KOPT-K1 (cell line): ENCODE results near the gene NTMT1.
"Not testable (repeated sequence)": the region's sequence is repeated elsewhere in the genome, so short reads cannot be mapped to it uniquely, and the experiment has no call there.

Source experiments
- H3K27ac ChIP-seq: fragments of 200-600 bp; sonication (generic); 2 replicates; pipeline ENCODE4 v1.5.1; 2016; ENCODE audit warnings: antibody characterized with exemption, mild to moderate bottlenecking, low read depth, low read length; ENCODE audit not compliant: poor library complexity, severe bottlenecking
- H3K36me3 ChIP-seq: fragments of 200-600 bp; sonication (generic); 2 replicates; pipeline ENCODE4 v1.5.1; 2017; ENCODE audit warnings: antibody characterized with exemption, mild to moderate bottlenecking, low read length, moderate library complexity; ENCODE audit not compliant: insufficient read depth
- H3K9me3 ChIP-seq: fragments of 200-600 bp; sonication (generic); 2 replicates; pipeline ENCODE4 v1.5.1; 2017; ENCODE audit warnings: antibody characterized with exemption, low read length, mild to moderate bottlenecking; ENCODE audit not compliant: insufficient read depth, poor library complexity, severe bottlenecking

The NTMT1 gene

DNA sequence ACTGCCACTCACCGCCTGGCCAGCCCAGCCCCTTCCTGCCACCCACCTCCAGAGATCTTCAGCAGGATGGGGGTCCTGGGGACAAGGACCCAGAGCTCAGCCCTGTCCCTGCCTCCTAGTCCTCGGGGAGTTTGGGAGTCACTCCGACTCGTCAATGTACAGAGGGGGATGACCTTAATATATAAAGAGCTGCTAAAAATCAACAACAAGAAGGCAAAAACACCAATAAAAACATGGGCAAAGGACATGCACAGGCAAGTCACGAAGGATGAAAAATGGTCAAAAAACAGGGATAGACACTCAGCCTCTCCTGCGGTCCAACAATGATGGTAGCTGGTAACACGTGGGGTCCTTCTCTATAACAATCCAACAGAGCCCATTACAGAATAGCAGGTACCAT is 20.7 kb downstream of the NTMT1 start:
- Histone ChIP-seq H3K36me3 (no peaks in the 10 kb centered on the region), H3K9me3 (no peaks in the 10 kb centered on the region), H3K27ac (no peak overlapping the region)

DNA sequence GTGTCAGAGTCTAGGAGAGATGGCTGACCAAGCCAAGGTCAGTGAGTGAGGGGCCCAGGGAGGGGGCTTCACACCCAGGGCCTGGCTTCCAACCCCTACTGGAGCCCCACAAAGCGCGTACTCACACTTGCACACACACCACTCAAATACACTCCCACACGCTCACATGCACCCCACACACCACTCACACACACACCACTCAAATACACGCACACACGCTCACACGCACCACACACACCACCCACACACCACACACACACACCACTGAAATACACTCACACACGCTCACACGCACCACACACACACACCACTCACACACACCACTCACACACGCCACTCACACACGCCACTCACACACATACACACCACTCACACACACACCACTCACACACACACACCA is 21.7 kb downstream of the NTMT1 start:
- Histone ChIP-seq H3K9me3 (no peaks in the 10 kb centered on the region), H3K36me3 (no peaks in the 10 kb centered on the region), H3K27ac (no peak overlapping the region)

DNA sequence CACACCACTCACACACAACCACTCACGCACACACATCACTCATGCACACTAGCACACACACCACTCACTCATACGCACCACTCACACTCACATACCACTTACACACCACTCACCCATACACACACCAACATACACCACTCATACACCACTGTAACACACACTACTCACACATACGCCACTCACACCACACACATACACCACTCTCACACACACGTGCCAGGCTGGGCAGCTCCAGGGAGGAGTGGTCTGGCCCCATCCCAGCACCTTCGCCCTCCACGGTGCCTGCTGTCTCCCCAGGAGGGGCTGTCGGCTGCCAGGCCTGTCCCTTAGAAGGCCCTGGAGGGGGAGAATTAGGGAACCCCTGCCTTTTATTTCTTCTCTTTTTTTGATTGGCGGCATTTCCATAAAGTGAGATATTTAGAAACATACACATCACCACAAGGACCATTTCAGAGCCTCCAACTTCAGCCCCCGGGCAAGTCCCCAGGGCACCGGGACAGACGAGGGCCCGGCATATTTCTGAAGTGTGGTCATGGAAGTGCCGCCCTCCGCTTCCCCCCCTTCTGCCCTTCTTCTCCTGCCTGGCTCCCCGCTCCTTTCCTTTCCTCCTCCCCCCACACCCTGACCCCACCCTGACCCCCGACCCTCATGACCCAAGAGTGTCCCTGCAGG is 22.3 kb downstream of the NTMT1 start:
- no peak overlapping the region for H3K27ac ChIP-seq
- no peaks in the 10 kb centered on the region for H3K36me3 ChIP-seq
- no peaks in the 10 kb centered on the region for H3K9me3 ChIP-seq

DNA sequence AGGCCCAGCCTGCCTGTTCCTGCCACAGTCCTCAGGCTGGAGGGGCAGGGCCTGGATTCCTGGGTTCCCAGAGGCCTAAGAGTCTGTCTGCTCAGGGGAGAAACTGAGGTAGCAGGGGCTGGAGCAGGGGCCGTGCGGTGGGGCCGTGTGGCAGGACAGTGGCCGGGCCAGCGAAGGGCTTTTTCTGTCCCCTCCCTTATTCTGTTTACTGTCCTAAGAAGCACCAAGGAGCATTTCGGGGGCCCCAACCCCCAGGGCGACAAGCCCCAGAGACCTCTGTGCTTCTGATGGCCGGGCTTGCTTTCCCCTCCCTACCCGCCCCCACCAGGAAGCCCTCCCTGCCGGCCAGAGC is 22.8 kb downstream of the NTMT1 start:
- no peak overlapping the region for H3K27ac ChIP-seq
- H3K36me3 ChIP-seq, result no peaks in the 10 kb centered on the region
- H3K9me3 ChIP-seq, result no peaks in the 10 kb centered on the region

DNA sequence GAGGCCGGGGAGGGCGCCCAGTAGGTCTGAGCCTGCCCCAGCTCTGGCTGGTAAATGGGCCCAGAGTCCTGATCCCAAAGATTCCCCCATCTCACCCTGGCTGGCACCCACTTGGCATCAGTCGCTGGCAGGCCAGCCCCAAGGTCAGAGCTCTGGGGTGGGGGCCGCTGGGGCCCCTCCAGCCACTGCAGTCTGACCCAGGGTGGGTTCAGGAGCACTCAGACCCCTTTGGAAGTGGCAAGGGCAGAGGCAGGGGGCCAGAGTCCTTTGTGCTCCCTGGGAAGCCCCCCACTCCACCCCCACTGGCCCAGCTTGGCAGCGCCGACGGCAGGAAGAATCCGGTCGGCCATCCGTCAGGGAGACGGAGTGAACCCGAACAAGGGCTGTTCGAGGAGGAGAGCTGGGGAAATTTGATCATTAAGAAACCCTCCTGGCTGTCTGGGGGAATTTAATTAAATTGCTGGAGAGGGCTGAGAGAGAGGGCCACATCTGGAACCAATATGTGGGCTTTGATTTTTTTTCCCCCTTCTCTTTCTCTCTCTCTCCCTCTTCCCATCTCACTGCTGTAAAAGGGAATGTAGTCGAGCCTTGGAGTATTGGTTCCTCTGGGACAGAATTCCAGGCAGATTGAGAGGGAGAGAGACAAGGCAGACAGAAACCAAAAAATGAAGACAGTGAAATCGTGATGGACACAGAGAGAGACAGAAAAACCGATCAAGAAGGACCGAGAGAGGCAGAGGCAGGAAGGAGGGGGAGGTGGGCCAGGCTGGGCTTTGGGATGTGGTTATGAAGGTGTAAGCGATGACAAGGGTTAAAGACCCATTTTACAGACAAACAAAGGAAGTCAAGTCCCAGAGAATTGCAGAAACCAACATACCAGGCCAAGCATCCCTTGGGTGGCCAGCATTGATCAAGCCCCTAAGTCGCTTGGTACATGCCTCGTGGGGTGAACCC is 24.0 kb downstream of the NTMT1 start:
- Histone ChIP-seq H3K9me3 (no peaks in the 10 kb centered on the region), H3K36me3 (no peaks in the 10 kb centered on the region), H3K27ac (no peak overlapping the region)

DNA sequence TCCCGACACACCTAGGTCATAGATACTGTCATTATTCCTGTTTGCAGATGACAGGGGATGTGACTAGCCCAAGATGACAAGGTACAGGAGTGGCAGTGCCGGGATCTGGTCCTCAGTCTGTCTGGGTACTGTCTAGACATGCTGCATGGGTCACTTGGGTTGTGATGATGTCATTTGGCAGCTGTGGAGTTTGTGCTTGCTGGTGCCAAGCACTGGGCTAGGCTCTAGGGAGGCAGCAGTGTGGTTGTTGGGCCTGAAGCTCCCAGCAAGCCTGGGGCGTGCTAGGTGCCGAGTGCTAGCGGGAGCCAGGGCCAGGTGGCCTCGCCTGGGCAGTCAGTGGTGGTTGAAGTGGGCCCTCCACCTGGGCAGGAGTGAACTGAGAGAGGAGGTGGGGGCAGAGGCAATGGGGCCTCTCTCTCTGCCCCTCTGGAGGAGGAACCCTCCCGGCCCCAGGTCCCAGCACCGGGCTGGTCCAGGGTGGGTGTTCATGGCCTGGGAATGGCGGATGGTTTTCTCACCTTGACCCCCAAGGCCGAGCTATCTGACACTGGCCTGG is 24.8 kb downstream of the NTMT1 start:
- Histone ChIP-seq H3K36me3 (no peaks in the 10 kb centered on the region), H3K27ac (no peak overlapping the region), H3K9me3 (no peaks in the 10 kb centered on the region)

DNA sequence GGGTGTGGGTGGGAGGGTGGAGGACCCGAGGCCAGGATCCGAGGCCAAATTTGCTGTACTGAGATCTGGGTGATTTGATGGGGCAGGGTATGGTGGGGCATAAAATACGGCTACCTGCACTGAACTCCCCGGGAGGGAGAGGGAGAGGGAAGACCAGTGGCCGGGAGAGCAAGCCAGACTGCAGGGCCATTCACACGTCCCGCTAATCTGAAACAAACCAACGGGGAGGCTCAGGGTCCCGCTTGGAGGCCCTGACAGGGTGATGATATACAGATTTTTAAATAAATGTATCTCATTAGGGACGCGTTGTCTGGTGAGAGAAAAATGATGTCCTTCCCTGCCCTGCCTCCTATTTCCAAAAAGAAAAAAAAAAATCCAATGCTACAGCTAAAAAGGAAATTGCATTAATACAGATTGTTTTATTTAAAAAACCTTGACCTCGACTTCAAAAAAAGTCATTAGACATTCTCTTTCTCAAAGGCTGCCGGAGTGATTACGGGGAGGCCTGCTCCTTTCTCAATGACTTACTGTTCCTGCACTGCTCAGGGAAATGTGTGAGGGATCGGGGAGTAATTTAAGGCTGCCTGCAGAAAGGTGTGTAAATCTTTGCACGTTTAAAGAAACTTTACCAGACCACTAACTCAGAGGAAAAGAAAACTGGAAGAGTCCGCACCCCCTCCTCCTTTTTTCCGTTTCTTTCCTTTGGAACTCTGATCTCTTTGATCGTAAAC is 28.0 kb downstream of the NTMT1 start:
- no peak overlapping the region for H3K27ac ChIP-seq
- H3K36me3 ChIP-seq, result no peaks in the 10 kb centered on the region
- no peaks in the 10 kb centered on the region for H3K9me3 ChIP-seq

DNA sequence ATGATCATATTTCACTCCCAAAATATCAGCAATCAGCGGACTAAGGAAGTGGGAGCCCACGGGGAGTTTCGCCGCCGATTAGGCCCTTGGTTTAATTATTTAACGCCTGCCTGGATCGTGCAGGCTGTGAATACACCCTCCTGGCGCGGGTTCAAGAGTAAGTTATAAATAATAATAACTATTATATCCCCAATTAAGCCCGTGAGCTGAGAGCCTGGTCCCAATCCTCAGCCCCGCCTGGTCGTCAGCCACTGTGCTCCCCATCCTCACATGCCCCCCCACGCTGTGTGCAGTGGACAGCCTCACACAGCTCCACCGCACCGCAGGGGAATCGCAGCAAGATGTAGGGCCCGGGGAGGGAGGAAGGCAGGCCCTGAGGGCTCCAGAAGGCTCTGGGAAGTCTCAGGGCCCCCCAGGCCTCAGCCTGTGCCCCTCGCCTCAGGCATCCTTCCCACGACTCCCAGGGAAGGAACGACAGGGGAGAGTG is 28.6 kb downstream of the NTMT1 start:
- H3K36me3 ChIP-seq, result no peaks in the 10 kb centered on the region
- no peaks in the 10 kb centered on the region for H3K9me3 ChIP-seq
- H3K27ac ChIP-seq, result no peak overlapping the region

DNA sequence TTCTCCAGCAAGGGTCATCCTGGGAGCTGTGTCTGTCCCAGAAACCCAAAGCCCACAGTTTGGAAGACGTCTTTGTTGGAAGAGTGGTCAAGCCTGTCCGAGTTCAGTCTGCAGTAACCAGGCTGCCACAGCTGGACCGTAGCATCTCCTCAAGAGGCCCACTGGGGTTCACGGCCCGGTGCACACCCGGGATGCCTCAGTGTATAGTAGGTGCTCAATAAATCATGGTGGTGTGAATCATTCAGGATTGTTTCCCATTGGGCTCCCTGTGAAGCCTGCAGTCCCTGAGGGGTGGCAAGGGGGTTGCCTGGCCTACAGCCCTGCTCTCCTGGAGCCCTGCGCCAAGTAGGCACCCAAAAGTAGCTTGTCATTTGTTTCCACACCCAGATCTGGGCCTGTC is 29.2 kb downstream of the NTMT1 start:
- Histone ChIP-seq H3K36me3 (no peaks in the 10 kb centered on the region), H3K9me3 (no peaks in the 10 kb centered on the region), H3K27ac (no peak overlapping the region)

DNA sequence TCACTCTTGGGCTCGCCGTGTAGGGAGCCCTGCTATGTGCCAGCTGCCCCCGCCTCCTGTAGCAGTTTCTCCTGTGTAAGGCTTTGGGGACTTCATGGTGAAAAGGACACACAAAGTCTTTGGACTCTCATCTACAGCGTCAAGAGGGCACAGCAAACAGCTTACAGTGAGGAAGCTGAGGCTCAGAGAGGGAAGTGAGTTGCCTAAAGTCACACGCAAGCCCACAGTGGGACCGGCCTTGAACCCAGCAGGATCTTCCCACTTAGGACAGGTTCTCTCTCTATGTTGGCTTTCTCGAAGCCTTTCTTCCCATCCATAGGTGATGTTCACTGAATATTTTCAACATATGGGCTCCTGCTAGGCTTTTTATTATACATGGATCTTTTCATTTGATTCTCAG is 29.7 kb downstream of the NTMT1 start:
- H3K27ac ChIP-seq, result no peak overlapping the region
- H3K9me3 ChIP-seq, result no peaks in the 10 kb centered on the region
- H3K36me3 ChIP-seq, result no peaks in the 10 kb centered on the region

DNA sequence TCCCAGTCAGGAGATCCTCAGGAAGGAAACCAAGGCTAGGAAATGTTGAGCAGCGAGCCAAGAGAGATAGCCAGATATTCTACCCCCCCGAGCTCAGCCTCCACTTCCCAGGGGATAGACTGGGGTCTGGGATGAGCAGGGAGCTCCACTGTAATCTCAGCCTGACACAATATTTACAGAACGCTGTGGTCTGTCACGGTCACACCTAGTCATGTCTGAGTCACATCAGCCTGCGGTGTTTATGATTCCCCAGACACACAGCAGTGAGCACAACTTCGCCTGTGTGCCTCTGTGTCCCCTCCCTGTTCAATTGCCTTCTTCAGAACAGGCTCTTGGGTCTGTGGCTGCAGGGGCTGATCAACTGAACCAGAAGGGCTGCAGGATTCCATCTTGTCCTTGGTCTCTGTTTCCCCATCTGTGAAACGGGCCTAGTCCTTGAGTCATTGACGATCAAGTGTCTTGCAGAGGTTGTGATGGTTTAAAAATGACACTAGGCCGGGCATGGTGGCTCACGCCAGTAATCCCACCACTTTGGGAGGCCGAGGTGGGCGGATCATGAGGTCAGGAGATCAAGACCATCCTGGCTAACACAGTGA is 30.9 kb downstream of the NTMT1 start:
- Histone ChIP-seq H3K36me3 (no peaks in the 10 kb centered on the region), H3K27ac (no peak overlapping the region), H3K9me3 (no peaks in the 10 kb centered on the region)

DNA sequence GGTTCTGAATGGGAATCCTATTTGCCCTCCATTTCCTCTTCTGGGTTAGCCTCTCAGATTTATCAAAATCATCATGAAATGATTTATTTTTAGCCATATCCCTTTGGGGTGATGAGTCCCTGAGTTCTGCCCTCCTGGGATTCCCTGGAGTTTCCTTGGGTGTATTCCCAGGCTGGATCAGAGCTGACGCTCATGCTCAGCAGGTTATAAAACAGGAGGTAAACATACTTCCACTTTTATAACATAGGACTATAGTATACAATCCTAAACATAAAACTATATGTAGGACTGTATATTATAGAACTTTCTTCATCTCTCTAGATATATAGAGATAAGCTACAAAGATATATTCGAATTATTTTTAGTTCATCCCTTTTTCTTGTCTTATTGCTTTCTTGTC is 35.1 kb downstream of the NTMT1 start:
- H3K27ac ChIP-seq, result no peak overlapping the region
- no peaks in the 10 kb centered on the region for H3K9me3 ChIP-seq
- H3K36me3 ChIP-seq, result no peaks in the 10 kb centered on the region

DNA sequence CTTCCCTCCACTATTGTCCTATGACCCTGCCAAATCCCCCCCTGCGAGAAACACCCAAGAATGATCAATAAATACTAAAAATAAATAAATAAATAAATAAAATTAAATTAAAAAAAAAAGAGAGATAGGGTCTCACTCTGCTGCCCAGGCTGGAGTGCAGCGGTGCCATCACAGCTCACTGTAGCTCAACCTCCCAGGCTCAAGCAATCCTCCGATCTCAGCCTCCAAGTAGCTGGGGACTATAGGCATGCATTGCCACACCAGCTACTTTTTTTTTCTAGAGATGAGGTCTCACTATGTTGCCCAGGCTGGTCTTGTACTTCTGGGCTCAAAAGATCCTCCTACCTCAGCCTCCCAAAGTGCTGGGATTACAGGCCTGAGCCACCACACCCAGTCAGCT is 36.3 kb downstream of the NTMT1 start:
- not testable (repeated sequence) for H3K9me3 ChIP-seq, H3K36me3 ChIP-seq, H3K27ac ChIP-seq

DNA sequence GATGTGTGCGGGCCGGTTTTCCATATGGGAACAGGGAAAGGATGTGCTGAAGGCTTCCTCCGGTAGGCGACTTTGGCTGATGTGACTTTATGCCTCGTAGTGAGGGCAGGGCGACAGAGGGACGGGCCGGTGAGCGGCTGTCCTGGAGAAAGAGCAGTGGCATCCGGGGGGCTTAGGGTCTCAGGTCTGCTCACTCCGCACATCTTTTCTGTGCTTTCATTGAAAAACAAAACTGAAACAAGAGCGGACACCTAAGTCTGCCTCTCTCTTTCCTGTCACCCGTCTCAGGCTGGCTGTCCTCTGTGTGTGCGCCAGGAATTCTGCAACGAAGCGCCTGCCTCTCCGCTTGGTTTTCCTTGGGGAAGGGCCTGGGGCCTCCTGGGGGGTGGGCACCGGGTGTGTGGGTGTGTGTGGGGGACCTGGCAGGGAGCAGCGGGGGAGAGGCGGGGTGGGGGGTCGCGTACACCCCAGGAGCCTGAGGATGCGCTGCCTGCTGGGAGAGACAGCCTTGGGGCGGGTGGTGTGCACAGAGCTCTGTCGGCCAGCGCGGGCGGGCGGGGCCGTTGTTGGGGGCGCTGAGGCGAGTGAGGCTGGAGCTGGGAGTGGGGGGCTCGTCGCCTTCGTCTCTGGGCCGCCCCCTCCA is 38.9 kb downstream of the NTMT1 start:
- Histone ChIP-seq H3K27ac (no peak overlapping the region), H3K9me3 (no peaks in the 10 kb centered on the region)

More for the DNA sequence above, 38.9 kb downstream of the NTMT1 start:
- no peaks in the 10 kb centered on the region for H3K36me3 ChIP-seq
